Omental fat pad (tissue), 4 donors: Measurements from ENCODE around the gene SLC8A3. TPM values are rescaled to one million over a fixed set of nuclear protein-coding genes. Genes with fewer than 3 reads are reported as not detected.

Source experiments
- total RNA-seq, 4 donors: library from RNA; depleted of rRNA; stranded (reverse); fragments of >200 nt; gene quantifications; one replicate each; pipeline ENCODE4 v1.1.0, GENCODE V29; 2016

Gene SLC8A3
- total RNA-seq, 4 donors from 2014 or later = 0.09 to 0.79 (median 0.24) TPM; not detected in 1

Other genes with a start within 250 kb of the SLC8A3 start
- 10 to 100 TPM; 17.8 to 23.3 (median 20.8) TPM for gene COX16, start 170.7 kb upstream of the SLC8A3 start, total RNA-seq
- gene SYNJ2BP, start 228.1 kb upstream of the SLC8A3 start, total RNA-seq = 10 to 100 TPM; 14.4 to 28.5 (median 17.6) TPM